ENCODE results near the gene HOXC13.

HOXC13 gene

GRCh38 chr12:53907103-53907502, 31.5 kb upstream of the HOXC13 start:
- no peak overlapping the region for H3K27ac ChIP-seq (ENCODE audit: extremely low read depth, low read depth, low read length)
- ChIA-PET POLR2A (no interaction called here), CTCF (interaction anchor here (0.5 kb wide), 1 partner anchor 425 kb away, joined by 3 read pairs; no protein-coding TSS in a partner anchor)
- TF ChIP-seq ZNF140 (tag by site-specific recombination; IDR thresholded peaks at IDR 0.05) (no peak), ZNF423 (tag by site-specific recombination; IDR thresholded peaks at IDR 0.05) (no peak), ELK4 (IDR thresholded peaks at IDR 0.05; ENCODE audit: borderline replicate concordance, low read depth, low read length) (no peak), ZNF394 (tag by site-specific recombination; IDR thresholded peaks at IDR 0.05; ENCODE audit: borderline replicate concordance) (no peak), ZNF274 (IDR thresholded peaks at IDR 0.05; ENCODE audit: low read length) (no peak), ZNF274 (tag by site-specific recombination; IDR thresholded peaks at IDR 0.05; ENCODE audit: borderline replicate concordance) (no peak), ZNF747 (tag by site-specific recombination; IDR thresholded peaks at IDR 0.05) (no peak), INSM2 (tag by site-specific recombination; IDR thresholded peaks at IDR 0.05) (no peak)
- no peaks in the 10 kb centered on the region for H3K4me1 ChIP-seq (ENCODE audit: control insufficient read depth, insufficient read depth, low read length)
- H3K36me3 ChIP-seq (ENCODE audit: control insufficient read depth in 2 of 2, insufficient read depth in 1 of 2, low read length in 2 of 2), result no peaks in the 10 kb centered on the region
- no peak overlapping the region for H3K4me3 ChIP-seq (ENCODE audit: low read depth, low read length)
- no peaks in the 10 kb centered on the region; the same call in 1 of the 2 replicates for H3K9me3 ChIP-seq (ENCODE audit: control insufficient read depth, insufficient read depth, low read depth, low read length)

GRCh38 chr12:53916788-53917655, 21.6 kb upstream of the HOXC13 start:
- H3K36me3 ChIP-seq (ENCODE audit: control insufficient read depth in 2 of 2, insufficient read depth in 1 of 2, low read length in 2 of 2), result no peaks in the 10 kb centered on the region
- no peaks in the 10 kb centered on the region for H3K9me3 ChIP-seq (ENCODE audit: control insufficient read depth, insufficient read depth, low read depth, low read length)
- no peak overlapping the region for H3K4me3 ChIP-seq (ENCODE audit: low read depth, low read length)
- POLR2A ChIA-PET, result no interaction called here
- no peak overlapping the region for H3K27ac ChIP-seq (ENCODE audit: extremely low read depth, low read depth, low read length)
- CTCF ChIA-PET, result interaction anchor here (0.7 to 1.2 kb wide), 2 partner anchors 10 to 170 kb away, joined by 3 read pairs; no protein-coding TSS in a partner anchor
- peaks cover 7% of the 10 kb centered on the region; the same call in 1 of the 2 replicates for H3K4me1 ChIP-seq (ENCODE audit: control insufficient read depth, insufficient read depth, low read length)
- peak; percentile 28; the same call in 1 of the 2 replicates for TF ChIP-seq ZNF335 (tag by site-specific recombination; conservative IDR thresholded peaks at IDR 0.05)
- TF ChIP-seq ZNF791 (tag by site-specific recombination; IDR thresholded peaks at IDR 0.05), result no peak
- no peak for TF ChIP-seq ZNF311 (tag by site-specific recombination; IDR thresholded peaks at IDR 0.05; ENCODE audit: borderline replicate concordance)
- peak; percentile 95 for TF ChIP-seq ZNF558 (tag by site-specific recombination; IDR thresholded peaks at IDR 0.05)
- no peak for TF ChIP-seq ZNF184 (tag by site-specific recombination; IDR thresholded peaks at IDR 0.05)
- TF ChIP-seq ZNF76 (tag by site-specific recombination; IDR thresholded peaks at IDR 0.05; ENCODE audit: borderline replicate concordance, low read depth), result no peak
- TF ChIP-seq ZNF561 (tag by site-specific recombination; IDR thresholded peaks at IDR 0.05; ENCODE audit: borderline replicate concordance), result no peak
- no peak for TF ChIP-seq ZNF280D (tag by site-specific recombination; IDR thresholded peaks at IDR 0.05)
- no peak for TF ChIP-seq ZNF654 (tag by site-specific recombination; IDR thresholded peaks at IDR 0.05; ENCODE audit: low read depth)
- no peak for TF ChIP-seq MZF1 (tag by site-specific recombination; IDR thresholded peaks at IDR 0.05; ENCODE audit: borderline replicate concordance)
- TF ChIP-seq REST (tag by site-specific recombination; IDR thresholded peaks at IDR 0.05), result no peak
- TF ChIP-seq ZNF843 (tag by site-specific recombination; IDR thresholded peaks at IDR 0.05), result no peak
- TF ChIP-seq ZNF274 (IDR thresholded peaks at IDR 0.05; ENCODE audit: low read length), result no peak
- TF ChIP-seq ZNF274 (tag by site-specific recombination; IDR thresholded peaks at IDR 0.05; ENCODE audit: borderline replicate concordance), result 0 out of 2 replicates have a peak, but pooled peaks have one; percentile 43
- 0 out of 2 replicates have a peak, but pooled peaks have one; percentile 8 for TF ChIP-seq ATF2 (tag by site-specific recombination; IDR thresholded peaks at IDR 0.05; ENCODE audit: low read depth)

Data from HEK293 (cell line).